OCI-LY7 (cell line): ENCODE measurements around the gene PGAM5. TPM values are rescaled to one million over a fixed set of nuclear protein-coding genes. Genes with fewer than 3 reads are reported as not detected.

Experiments
- Bru-seq: library from RNA; stranded (reverse); fragments of 400-500 nt; gene quantifications from one replicate; lab custom pipeline; 2021; lab: Mats Ljungman, UMichigan
- BruChase-seq, 2 experiments: library from RNA; stranded (reverse); fragments of 400-500 nt; gene quantifications; one replicate each; lab custom pipeline; 2021; lab: Mats Ljungman, UMichigan
- BruUV-seq: library from RNA; stranded (reverse); fragments of 400-500 nt; replicated peaks from 2 replicates; lab custom pipeline; 2021; lab: Mats Ljungman, UMichigan
- CTCF ChIA-PET: fragments of 300-600 bp; sonication (Branson Sonifier 250); formaldehyde crosslinking; loops from one replicate; lab custom pipeline; 2022; ENCODE audit warnings: antibody characterized with exemption; ENCODE audit not compliant: unreplicated experiment; lab: Charles Lee
- POLR2A ChIA-PET: fragments of 300-600 bp; sonication (Branson Sonifier 250); formaldehyde crosslinking; loops from one replicate; lab custom pipeline; 2022; ENCODE audit warnings: antibody characterized with exemption; lab: Charles Lee
- DNase-seq: peaks from one replicate; pipeline ENCODE4 v3.0.0-alpha.2; 2015; ENCODE audit warnings: low spot score
- H2AFZ ChIP-seq: fragments of 200-600 bp; sonication (generic), shearing (Covaris generic); 2 replicates; pipeline ENCODE4 v1.6.1; 2014; ENCODE audit warnings: mild to moderate bottlenecking, antibody characterized with exemption, low read length, moderate library complexity
- H3K27ac ChIP-seq: fragments of 200-600 bp; sonication (generic); 2 replicates; pipeline ENCODE4 v1.5.1; 2014; ENCODE audit warnings: mixed run types, low read depth, mild to moderate bottlenecking, moderate library complexity, low read length, inconsistent platforms; ENCODE audit not compliant: poor library complexity, severe bottlenecking
- H3K36me3 ChIP-seq: fragments of 200-600 bp; sonication (generic); 2 replicates; pipeline ENCODE4 v1.6.1; 2014; ENCODE audit warnings: mild to moderate bottlenecking, antibody characterized with exemption, low read length, moderate library complexity, mixed read lengths; ENCODE audit not compliant: insufficient read depth
- H3K4me1 ChIP-seq: fragments of 200-600 bp; sonication (generic); 2 replicates; pipeline ENCODE4 v1.5.1; 2014; ENCODE audit warnings: mild to moderate bottlenecking, low read length; ENCODE audit not compliant: insufficient read depth, poor library complexity, severe bottlenecking
- H3K4me2 ChIP-seq: fragments of 200-600 bp; sonication (generic); 2 replicates; pipeline ENCODE4 v1.6.1; 2014; ENCODE audit warnings: mild to moderate bottlenecking, low read length
- H3K4me3 ChIP-seq: fragments of 200-600 bp; sonication (generic); 2 replicates; pipeline ENCODE4 v1.5.1; 2014; ENCODE audit warnings: mild to moderate bottlenecking, low read depth, low read length; ENCODE audit not compliant: poor library complexity, severe bottlenecking
- H3K79me2 ChIP-seq: fragments of 200-600 bp; sonication (generic); 2 replicates; pipeline ENCODE4 v1.6.1; 2016; ENCODE audit warnings: low read depth, mild to moderate bottlenecking, low read length, moderate library complexity, mixed read lengths; ENCODE audit not compliant: insufficient read depth
- H3K9me2 ChIP-seq: fragments of 200-600 bp; sonication (generic); 2 replicates; pipeline ENCODE4 v1.6.1; 2016; ENCODE audit warnings: mild to moderate bottlenecking, low read length, mixed read lengths; ENCODE audit not compliant: insufficient read depth
- H3K9me3 ChIP-seq: fragments of 200-600 bp; sonication (generic); 2 replicates; pipeline ENCODE4 v1.6.1; 2014; ENCODE audit warnings: mild to moderate bottlenecking, mixed run types, low read length, mixed read lengths
- H4K20me1 ChIP-seq: fragments of 200-600 bp; sonication (generic); 2 replicates; pipeline ENCODE4 v1.6.1; 2014; ENCODE audit warnings: mild to moderate bottlenecking, antibody characterized with exemption, low read length, moderate library complexity, mixed read lengths; ENCODE audit not compliant: insufficient read depth
- CTCF ChIP-seq: fragments of 200-600 bp; sonication (generic); conservative IDR thresholded peaks from 2 replicates; pipeline ENCODE4 v1.5.1; 2014; ENCODE audit warnings: mild to moderate bottlenecking, antibody characterized with exemption, low read length, moderate library complexity, mixed read lengths
- EZH2phosphoT487 ChIP-seq: fragments of 200-600 bp; sonication (generic); IDR thresholded peaks from 2 replicates; pipeline ENCODE4 v1.6.1; 2018; ENCODE audit warnings: low read depth, borderline replicate concordance, mild to moderate bottlenecking, mixed run types, antibody characterized with exemption, low read length, moderate library complexity, mixed read lengths
- intact Hi-C: fragments of 100-400 bp; cut with micrococcal nuclease; formaldehyde crosslinking; loops from one replicate; pipeline ENCODE4 v1.10.0; 2022; ENCODE audit not compliant: unreplicated experiment
- long read RNA-seq: library from polyadenylated mRNA; stranded (forward); transcript quantifications from one replicate; pipeline ENCODE4 v2.0.0, GENCODE V29; 2022
- total RNA-seq, 2 experiments: library from RNA; depleted of rRNA in 1 of 2; stranded (reverse); fragments of >200 nt in 1 of 2; shearing (Covaris generic) in 1 of 2; gene quantifications; 2 replicates each; pipeline ENCODE4 v1.2.3, GENCODE V29; 2014 to 2022

The PGAM5 gene
- total RNA-seq (2014; rRNA removed; shearing (Covaris generic)) (94.9 and 97.2 TPM in 2 replicates), total RNA-seq (2022) (86.5 and 95.6 TPM in 2 replicates), Bru-seq, nascent RNA (percentile 67 among the genes with signal in this experiment), BruChase-seq, experiment 1, labeled RNA remaining after a 6-hour chase (percentile 90 among the genes with signal in this experiment), BruChase-seq, experiment 2, labeled RNA remaining after a 2-hour chase (percentile 90 among the genes with signal in this experiment)
- long read RNA-seq, partial matches to known transcripts, result 8 of 17 reads
- long read RNA-seq, other reads (novel, unspliced or antisense), result 7 of 17 reads

- H3K9me3 ChIP-seq, result no peaks in the 10 kb centered on the region
- intact Hi-C loops, result loop anchor here (2.0 kb wide), 2 partner anchors 24 to 60 kb away; partner anchors contain the start of genes POLE and PXMP2
- peaks cover 53% of the 10 kb centered on the region for H3K79me2 ChIP-seq
- peak within 1 kb of the TSS; percentile 100 for H3K4me3 ChIP-seq
- peaks cover 44% of the 10 kb centered on the region for H3K36me3 ChIP-seq
- peak; percentile 94 for DNase-seq
- H2AFZ ChIP-seq, result peak within 1 kb of the TSS; percentile 59
- H3K4me2 ChIP-seq, result peak within 1 kb of the TSS; percentile 98
- H3K27ac ChIP-seq, result peak within 1 kb of the TSS; percentile 73
- no TSS peak for BruUV-seq
- POLR2A ChIA-PET, result interaction anchor here (0.6 to 1.5 kb wide), 4 partner anchors 9 to 112 kb away, joined by 3 to 5 read pairs (median 4); no protein-coding TSS in a partner anchor
- H3K4me1 ChIP-seq, result peaks cover 11% of the 10 kb centered on the region
- H3K9me2 ChIP-seq, result no peaks in the 10 kb centered on the region
- no peak for TF ChIP-seq EZH2phosphoT487
- no peak for TF ChIP-seq CTCF
- CTCF ChIA-PET, result no interaction called here
- H4K20me1 ChIP-seq, result peaks cover 9% of the 10 kb centered on the region; the same call in 1 of the 2 replicates
Observed at GRCh38 chr12:132710405-132711079, at the start of gene PGAM5. TSS of gene PGAM5 (plus strand) at chr12:132710842. CDS start at chr12:132710877, 35 bp downstream.

- Histone ChIP-seq H3K4me3 (no peak overlapping the region), H3K27ac (no peak overlapping the region), H3K4me1 (no peaks in the 10 kb centered on the region), H3K4me2 (no peak overlapping the region), H3K9me3 (no peaks in the 10 kb centered on the region), H3K9me2 (no peaks in the 10 kb centered on the region), H4K20me1 (no peaks in the 10 kb centered on the region; the same call in 1 of the 2 replicates), H3K79me2 (no peaks in the 10 kb centered on the region), H3K36me3 (peaks cover 100% of the 10 kb centered on the region), H2AFZ (no peak overlapping the region)
- POLR2A ChIA-PET, result interaction anchor here (0.5 kb wide), 1 partner anchor 44 kb away, joined by 4 read pairs; no protein-coding TSS in a partner anchor
- CTCF ChIA-PET, result no interaction called here
- intact Hi-C loops, result no loop called here
- TF ChIP-seq CTCF (no peak), EZH2phosphoT487 (no peak)
- no peak for DNase-seq
- BruUV-seq, result TSS peak; percentile 21
Observed at GRCh38 chr12:132660996-132661395, 49.6 kb upstream of the PGAM5 start.
